ENCODE results near the gene TTC27.
"Not testable (repeated sequence)": the region's sequence is repeated elsewhere in the genome, so short reads cannot be mapped to it uniquely, and the experiment has no call there.

TTC27 gene

GRCh38 chr2:32754676-32755075 is 126.8 kb downstream of the TTC27 start:
- DNase-seq (ENCODE audit: low read depth, low spot score): not testable (repeated sequence)

DNA sequence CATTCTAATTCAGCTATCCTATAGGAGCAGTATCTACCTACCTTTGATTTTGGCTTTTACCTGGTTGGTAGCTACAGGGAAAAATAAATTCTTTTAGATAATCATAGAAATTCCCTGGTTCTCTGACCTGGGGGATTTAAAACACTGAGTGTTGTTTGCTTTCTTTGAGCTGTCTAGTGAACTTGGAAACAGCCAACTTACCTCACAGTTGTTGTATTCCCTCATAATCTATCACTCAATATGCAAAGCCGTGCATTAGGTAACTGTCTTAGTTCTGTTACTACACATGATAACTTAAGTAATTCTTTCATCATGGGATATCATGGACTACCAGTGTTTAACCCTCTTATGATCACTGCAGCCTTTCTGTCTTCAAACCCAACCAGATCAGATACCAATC is 127.8 kb downstream of the TTC27 start:
- DNase-seq (ENCODE audit: low read depth, low spot score): no peak

GRCh38 chr2:32756074-32756727 is 128.4 kb downstream of the TTC27 start:
- no peak for DNase-seq (ENCODE audit: low read depth, low spot score)

DNA sequence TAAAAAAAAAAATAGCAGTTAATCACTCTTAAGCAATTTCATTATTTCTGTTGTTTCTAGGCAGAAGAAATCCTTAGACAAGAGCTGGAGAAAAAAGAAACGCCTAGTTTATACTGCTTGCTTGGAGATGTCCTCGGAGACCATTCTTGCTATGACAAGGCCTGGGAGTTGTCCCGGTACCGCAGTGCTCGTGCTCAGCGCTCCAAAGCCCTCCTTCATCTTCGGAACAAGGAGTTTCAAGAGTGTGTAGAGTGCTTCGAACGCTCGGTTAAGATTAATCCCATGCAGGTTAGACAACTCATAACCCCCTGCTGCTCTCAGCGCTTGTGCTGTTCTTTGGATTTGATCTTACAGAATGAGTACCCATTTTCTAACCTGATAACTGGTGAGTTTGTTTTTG is 130.4 kb downstream of the TTC27 start:
- no peak for DNase-seq (ENCODE audit: low read depth, low spot score)

DNA sequence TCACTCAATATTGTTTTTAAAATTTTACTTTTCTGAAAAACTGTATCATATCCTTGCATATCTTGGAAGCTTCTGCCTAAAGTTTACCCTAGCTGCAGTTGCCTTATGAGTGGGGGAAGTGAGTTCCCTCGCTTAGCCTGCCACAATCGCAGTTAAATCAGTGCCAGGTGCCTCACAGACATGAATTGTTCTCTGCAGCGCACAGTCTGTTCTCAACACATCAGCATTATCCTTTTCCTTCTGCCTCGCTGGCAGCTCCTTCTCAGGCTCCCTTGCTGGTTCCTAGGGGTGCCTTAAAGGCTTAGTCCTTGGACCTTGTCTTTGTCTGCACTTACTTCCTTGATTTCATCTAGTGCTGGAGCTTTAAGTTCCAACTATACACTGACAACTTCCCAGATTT is 132.8 kb downstream of the TTC27 start:
- no peak for DNase-seq (ENCODE audit: low read depth, low spot score)

DNA sequence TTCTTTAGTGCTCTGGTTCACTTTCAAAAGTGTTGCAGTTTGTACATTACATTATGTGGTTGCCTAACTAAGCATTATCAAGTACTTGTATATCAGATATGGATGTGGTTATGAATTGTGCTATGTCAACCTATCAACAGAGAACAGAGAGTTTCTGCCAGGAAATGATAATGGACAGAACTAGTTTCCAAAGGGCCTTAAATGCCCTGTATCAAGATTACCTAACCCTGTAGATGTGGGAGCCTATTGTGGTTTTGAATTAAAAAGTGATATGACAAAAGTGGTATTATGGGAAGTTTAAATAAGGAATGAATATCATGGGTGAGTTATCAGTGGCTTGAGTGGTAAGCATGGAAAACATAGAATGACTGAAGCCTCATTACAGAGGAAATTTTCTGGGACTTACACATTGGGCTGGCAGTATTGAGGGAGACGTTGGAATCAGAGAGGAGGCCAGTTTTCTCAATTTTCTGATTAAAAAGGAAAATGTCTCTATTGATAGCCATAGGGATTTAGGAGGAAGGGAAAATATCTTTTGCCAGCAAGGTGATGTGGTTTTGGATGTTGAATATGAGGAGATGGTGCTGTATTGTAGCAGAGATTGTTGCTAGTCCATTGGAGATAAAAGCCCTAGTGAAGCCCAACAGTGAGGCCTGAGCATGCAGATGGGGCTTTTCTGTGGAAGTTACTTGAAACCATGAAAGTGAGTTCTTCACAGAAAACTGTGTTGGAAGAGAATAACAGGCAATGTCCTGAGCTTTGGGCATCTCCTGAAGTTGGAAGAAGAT is 140.7 kb downstream of the TTC27 start:
- no peak for DNase-seq (ENCODE audit: low read depth, low spot score)

DNA sequence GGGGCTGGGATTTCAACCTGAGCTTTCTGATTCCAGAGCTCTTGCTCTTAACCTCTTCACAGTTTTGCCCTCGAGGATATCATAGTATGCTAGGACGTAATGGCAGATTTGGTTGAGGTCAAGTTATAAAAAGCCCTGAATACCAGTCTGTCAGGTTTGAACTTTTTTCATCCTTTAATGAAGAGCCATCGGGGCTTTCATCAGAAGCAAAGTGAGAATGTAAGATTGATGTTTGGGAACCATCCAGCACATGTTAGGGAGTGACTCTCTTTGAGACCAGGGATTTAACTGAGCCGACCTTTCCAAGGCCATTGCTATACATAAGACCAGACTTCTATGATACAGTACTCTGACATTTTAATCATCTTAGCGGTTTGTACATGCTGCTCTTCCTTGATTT is 142.5 kb downstream of the TTC27 start:
- no peak for DNase-seq (ENCODE audit: low read depth, low spot score)

DNA sequence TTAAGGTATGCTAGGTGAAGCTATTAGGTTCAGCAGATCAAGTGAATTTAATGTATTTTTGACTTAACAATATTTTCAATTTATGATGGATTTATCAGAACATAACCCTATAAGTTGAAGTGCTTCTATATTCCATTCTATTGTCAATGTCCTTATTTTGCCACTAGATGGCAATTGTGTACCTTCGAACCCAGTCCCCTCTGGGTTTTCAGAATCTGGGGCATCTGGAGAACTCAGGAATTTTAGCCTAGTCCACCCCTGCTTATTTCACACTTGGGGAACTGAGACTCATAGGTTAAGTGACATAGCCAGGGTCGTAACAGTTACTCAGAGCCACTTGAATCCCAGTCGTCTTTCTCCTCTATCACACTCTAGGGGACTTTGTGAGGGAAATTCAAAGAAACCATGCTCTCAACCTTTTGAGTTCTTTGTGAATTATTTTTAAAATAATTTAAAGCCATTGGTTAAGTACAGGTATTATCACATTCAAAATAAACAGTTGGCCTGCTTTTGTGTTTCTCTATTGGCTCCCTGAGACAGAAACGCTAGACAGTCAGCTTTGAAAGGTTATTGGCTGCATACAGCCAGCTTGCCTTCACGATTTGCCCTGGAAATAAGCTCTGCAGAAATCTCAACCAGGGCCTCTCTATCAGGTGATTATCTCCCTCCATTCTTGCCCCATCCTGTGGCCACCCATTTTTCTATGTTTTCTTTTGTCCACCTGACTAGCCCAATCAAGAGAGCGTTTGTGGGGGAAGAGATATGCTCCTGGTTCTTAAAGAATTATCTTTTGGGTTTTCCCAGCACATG is 145.0 kb downstream of the TTC27 start:
- DNase-seq (ENCODE audit: low read depth, low spot score): peak; percentile 79

DNA sequence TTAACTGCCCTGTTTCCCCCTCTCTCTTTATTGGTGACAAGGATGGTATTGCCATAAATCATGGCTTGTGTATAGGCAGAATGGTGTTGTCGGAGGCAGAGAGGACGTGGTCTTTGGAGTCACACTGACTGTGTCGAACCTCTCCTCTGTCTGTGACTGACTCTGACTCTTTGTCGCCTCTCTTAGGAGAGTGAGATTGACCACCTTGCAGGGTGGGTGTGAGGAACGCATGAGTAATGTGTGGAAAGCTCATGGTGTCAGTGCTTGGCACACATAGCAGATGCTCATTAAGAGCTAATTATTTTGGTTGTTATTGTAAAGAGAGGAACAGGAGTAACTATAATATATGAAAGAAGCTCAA is 145.6 kb downstream of the TTC27 start:
- DNase-seq (ENCODE audit: low read depth, low spot score): peak; percentile 12

DNA sequence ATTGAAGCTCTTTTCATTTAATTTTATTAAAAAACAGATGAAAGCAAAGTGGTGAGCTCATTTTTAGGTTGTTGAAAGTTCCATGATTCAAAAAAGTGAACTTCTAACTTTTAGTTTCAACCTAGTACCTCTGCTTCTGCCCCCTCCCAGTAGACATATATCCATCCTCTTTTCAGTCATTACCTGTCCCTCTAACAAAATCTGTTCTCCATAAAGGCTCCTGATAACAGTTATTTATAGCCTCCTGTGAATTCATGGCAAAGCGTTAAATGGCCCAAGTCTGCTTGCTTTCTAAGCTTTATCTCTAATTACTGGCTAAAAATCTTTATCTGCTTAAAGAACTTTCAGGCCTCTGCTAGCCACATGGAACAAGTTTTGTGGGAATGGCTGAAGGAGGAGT is 148.1 kb downstream of the TTC27 start:
- no peak for DNase-seq (ENCODE audit: low read depth, low spot score)

DNA sequence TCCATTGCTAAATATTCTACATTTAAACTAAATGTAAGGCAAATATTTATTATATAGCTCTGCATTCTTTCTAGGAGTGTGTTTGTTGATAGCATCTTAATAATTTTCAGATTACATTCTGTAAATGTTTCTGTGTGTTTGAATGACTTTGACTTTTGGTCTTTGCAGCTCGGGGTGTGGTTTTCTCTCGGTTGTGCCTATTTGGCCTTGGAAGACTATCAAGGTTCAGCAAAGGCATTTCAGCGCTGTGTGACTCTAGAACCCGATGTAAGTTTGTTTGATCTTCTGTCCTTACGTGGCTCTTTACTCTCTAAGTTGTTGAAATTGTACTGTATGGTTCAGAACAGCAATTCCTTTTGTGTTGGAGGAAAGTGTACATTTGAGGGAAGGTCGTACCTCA is 149.9 kb downstream of the TTC27 start:
- DNase-seq (ENCODE audit: low read depth, low spot score): no peak

- DNase-seq (ENCODE audit: low read depth, low spot score): no peak
These were observed 153.1 kb downstream of the TTC27 start for GRCh38 chr2:32780961-32781360.

DNA sequence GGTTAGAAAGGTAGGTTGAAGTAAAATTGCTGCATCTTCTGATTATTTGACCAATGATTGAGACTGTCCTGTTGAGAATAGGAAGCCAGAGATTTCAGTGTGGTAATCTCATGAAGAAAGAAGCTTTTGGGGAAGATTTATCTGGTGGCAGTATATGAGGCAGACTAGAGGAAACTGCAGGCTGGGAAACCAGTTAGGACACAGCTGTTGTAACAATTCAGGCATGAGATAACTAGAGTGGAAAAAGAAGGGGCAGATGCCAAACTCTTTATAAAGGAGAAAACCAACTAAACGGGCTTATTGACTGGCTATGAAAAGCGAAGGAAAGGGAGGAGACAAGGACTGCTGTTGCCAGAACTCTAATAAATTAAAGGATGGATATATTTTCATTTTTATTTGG is 155.6 kb downstream of the TTC27 start:
- no peak for DNase-seq (ENCODE audit: low read depth, low spot score)

DNA sequence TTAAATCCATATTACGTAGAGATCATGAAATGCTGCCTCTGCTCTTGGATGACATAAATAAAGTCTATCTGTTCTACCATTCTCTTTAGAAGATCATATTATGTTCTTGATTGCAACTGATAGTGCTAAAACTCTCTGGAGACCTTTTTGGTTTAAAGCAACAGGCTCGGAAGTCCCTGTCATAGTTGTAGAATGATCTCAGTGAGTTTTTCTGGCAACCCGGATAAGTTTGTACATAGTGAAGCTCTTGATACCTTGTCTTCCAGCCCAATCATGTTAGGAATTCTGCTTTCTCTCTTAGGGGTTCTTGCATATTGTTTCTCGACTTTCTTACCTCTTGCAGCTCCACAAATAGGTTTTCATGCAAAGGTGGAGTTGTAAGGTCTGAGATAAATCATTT is 156.1 kb downstream of the TTC27 start:
- DNase-seq (ENCODE audit: low read depth, low spot score): no peak

- no peak for DNase-seq (ENCODE audit: low read depth, low spot score)
These were observed 159.4 kb downstream of the TTC27 start for GRCh38 chr2:32787207-32787606.

DNA sequence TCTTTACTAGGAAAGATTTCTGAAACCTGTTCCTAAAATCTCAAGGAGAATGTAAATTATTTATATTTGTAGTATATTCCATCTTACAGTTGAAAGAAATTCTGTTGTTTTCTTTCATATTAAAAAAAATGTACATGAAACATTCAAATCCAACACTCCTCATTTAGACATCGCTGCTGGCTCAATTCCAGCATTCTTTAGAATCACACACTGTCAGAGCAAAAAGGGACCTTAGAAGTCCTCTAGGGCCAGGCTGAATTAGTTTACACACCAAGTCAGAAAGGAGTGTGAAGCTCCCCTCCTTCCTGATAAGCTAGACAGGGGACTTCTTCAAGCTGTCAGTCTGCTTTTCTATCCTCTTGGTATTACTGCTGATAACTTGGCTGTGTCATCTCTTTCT is 160.3 kb downstream of the TTC27 start:
- DNase-seq (ENCODE audit: low read depth, low spot score): no peak

GRCh38 chr2:32792416-32792815 is 164.6 kb downstream of the TTC27 start:
- DNase-seq (ENCODE audit: low read depth, low spot score): no peak

DNA sequence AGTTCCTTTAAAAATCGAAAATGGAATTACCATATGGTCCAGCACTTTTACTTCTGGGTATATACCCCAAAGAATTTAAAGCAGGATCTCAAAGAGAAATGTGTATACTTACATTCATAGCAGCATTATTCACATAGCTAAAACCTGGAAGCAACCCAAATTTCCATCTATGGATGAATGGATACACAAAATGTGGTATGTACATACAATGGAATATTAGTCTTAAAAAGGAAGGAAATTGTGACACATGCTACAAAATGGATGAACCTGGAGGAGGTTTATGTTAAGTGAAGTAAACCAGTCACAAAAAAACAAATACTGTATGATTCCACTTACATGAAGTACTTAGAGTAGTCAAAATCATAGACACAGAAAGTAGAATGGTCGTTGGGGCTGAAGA is 171.0 kb downstream of the TTC27 start:
- DNase-seq (ENCODE audit: low read depth, low spot score): no peak

DNA sequence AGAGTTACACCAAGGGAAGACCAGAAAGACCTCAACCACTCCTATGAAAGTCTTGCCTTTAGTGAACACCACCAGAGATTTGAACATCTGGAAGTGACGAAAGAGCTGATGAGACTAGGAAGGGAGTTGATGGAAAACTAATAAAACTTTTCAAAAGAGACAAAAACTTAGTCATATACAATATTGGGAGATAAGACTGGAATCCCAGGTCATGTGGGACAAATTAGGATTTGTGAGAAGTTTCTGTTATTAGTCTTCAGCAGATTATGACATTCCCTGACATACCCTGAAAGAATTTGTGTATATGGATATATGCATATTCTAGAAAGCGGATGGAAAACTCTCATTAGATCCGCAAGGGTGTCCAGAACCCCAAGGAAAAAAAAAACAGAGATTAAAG is 173.9 kb downstream of the TTC27 start:
- DNase-seq (ENCODE audit: low read depth, low spot score): no peak

- DNase-seq (ENCODE audit: low read depth, low spot score): no peak
These were observed 175.0 kb downstream of the TTC27 start for GRCh38 chr2:32802877-32803276.

GRCh38 chr2:32804205-32804604 is 176.4 kb downstream of the TTC27 start:
- DNase-seq (ENCODE audit: low read depth, low spot score): no peak
